GM12873 (cell line): ENCODE data around the gene SLC16A13.

Source experiments
- TF ChIP-seq, protein P1 (sequence below): IDR thresholded peaks from 2 replicates; pipeline ENCODE4 v1.5.1; 2012; ENCODE audit warnings: low read depth, mild to moderate bottlenecking, moderate library complexity, low read length, control low read depth; ENCODE audit not compliant: insufficient read depth; ENCODE audit errors: missing control alignments

Gene SLC16A13

GRCh38 chr17:7068268-7068667 is 32.5 kb downstream of the SLC16A13 start:
- TF ChIP-seq, protein P1, sequence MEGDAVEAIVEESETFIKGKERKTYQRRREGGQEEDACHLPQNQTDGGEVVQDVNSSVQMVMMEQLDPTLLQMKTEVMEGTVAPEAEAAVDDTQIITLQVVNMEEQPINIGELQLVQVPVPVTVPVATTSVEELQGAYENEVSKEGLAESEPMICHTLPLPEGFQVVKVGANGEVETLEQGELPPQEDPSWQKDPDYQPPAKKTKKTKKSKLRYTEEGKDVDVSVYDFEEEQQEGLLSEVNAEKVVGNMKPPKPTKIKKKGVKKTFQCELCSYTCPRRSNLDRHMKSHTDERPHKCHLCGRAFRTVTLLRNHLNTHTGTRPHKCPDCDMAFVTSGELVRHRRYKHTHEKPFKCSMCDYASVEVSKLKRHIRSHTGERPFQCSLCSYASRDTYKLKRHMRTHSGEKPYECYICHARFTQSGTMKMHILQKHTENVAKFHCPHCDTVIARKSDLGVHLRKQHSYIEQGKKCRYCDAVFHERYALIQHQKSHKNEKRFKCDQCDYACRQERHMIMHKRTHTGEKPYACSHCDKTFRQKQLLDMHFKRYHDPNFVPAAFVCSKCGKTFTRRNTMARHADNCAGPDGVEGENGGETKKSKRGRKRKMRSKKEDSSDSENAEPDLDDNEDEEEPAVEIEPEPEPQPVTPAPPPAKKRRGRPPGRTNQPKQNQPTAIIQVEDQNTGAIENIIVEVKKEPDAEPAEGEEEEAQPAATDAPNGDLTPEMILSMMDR, result no peak

DNA sequence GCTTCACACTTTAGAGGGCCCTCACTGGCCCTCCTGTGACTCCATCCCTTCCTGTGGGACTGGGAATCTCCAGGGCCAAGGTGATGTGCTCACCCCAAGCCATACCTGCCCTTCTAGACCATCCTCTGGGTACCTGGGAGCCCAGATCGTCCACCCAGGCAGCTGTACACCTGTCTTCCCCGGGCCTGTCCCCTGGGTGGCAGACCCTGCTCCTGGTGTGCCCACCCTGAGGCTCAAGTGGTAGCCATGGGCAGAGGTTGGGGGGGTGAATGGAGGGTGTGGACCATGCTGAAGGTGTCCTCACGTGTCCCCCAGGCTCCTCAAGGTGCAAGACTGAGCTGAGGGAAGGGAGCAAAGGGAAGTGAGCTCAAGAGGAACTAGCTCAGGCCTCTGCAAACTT is 34.9 kb downstream of the SLC16A13 start:
- TF ChIP-seq, protein P1, result no peak

DNA sequence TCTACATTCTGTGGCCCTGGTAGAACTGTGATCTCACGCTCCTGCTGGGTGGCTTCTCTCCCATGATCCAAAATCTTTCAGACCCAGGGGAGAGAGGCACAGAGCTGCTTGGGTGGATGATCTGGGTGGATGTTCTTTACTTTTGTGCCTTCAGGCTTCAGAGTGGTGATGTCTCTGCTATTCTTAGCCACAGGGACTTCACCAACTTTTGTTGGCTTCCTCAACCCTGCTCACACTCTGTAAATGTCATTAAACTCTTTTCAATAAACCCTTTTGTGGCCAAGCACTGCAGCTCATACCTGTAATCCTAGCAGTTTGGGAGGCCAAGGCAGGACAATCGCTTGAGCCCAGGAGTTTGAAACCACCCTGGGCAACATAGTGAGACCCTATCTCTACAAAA is 36.6 kb downstream of the SLC16A13 start:
- TF ChIP-seq, protein P1, result no peak

DNA sequence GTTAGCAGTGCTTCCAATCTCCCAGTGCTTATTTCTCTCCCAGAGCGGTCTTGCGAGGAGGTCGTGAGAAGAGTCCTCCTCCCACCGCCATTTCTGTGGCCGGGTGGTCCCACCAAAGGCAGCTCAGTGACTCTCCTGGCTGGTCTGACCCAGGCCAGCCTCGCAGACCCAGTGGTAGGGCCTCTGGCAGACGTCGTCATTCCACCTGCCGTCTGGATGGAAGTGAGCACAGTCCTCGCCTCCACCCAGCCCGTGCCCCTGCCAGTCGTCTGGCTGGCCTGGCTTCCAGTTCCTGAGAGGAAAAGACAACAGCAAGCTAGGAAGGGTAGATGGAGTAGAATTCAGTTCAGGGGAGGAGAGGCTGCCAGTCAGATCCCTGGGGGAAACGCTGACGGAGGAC is 39.1 kb downstream of the SLC16A13 start:
- TF ChIP-seq, protein P1, result no peak

DNA sequence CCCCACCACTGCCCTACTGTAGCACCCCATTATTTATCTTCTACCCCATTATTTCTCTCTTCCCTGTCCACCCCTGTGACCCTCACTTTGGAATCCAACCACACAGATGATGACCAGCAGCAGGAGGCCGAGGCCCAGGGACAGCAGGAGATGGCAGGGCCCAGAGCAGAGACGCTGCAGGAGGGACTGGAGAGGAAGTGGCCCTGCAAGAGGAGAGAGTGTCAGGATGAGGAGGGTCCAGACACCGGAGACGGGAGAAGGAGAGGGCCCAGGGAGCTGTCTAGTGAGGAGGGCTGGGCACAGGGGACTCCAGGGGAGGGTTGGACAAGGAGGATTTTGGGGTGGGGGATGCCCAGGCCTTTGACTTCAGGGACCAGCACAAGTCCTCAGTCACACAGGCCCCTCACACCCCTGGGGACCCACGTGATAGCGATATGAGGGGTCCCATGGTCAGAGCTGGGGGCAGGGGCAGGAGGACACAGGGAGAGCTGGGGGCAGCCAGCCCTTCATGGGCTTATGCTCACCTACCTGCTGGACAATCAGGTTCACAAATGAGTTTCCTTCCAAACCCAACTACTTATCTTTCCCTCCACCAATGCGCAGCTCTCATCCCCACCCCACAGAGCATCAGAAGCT is 42.2 kb downstream of the SLC16A13 start:
- TF ChIP-seq, protein P1, result no peak

DNA sequence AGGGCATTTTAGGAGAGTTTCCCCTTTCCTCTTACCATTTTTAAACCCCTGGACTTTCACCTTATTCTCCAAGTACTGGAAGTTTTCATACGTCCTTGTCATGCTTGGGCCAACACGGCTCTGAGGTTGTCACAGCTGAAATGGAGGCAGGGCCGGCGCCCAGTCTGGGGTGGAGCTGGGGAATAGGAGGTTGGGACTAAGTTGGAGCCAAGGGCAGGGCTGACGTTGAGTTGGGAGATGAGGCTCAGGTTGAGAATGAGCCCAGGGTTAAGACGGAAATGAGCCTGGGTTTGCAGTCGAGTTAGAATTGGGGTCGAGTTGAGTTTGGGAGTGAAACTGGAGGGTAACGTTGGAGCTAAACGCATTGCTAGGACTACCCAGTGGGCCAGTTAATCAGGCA is 42.9 kb downstream of the SLC16A13 start:
- TF ChIP-seq, protein P1, result no peak

DNA sequence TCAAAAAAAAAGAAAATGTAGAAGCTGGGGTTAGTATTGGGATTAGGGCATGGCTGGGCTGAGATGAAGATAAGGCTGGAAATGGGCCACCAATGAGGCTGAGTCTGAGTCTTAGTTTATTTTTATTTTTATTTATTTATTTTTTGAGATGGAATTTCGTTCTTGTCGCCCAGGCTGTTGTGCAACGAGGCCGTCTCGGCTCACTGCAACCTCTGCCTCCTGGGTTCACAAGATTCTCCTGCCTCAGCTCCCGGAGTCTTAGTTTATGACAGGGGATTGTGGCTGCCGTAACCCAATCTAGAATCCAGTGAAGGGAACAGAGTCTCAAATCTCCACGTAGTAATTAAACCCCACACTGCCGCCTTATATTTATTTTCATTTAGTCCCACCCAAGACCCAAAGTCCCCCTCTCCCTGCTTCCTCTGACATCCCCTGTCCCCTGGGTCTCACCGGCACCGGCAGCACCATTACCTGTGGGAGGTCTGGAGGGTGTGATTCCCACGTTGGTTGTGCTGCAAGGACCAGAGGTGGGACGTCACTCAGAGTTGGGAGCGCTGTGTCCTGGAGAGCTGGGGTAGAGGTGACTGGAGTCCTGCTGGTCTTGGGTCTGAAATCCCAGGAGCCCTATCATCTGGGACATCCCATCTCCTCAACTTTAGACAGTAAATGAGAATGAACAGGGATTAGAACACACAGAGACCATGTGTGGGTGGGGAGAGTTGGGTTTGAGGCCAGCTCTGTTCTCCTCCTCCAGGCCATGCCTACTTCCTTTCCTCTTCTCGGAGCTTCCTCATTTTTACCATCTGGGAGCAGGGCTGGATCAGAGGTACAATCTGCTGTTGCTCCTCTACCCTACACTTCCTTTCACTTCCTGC is 44.0 kb downstream of the SLC16A13 start, which contains the start of gene CLEC10A:
CLEC10A (minus strand) TSS at position 671 of the 875 bp plus-strand sequence. CDS start 1,439 bp downstream, outside the sequence.
- TF ChIP-seq, protein P1, result no peak
